ENCODE measurements around the gene DDX21. TPM values are rescaled to one million over a fixed set of nuclear protein-coding genes. Genes with fewer than 3 reads are reported as not detected.
"Not testable (repeated sequence)": the region's sequence is repeated elsewhere in the genome, so short reads cannot be mapped to it uniquely, and the experiment has no call there.

The DDX21 gene
- total RNA-seq = 10 to 100 TPM; 47.9 to 51.3 TPM
- 38.3 TPM for polyA plus RNA-seq (ENCODE audit: insufficient read depth, low read depth, low replicate concordance)
- long read RNA-seq, donor 1, full-length matches to known transcripts = 6 of 58 reads
- long read RNA-seq, donor 1, partial matches to known transcripts = 52 of 58 reads
- long read RNA-seq, donor 1, other reads (novel, unspliced or antisense) = 0 of 58 reads
- long read RNA-seq, donor 2, full-length matches to known transcripts = 2 of 44 reads
- long read RNA-seq, donor 2, partial matches to known transcripts = 42 of 44 reads
- long read RNA-seq, donor 2, other reads (novel, unspliced or antisense) = 0 of 44 reads

- intact Hi-C loops (cut with DNase I; ENCODE audit: low total_unique reads) = no loop called here
- TF ChIP-seq POLR2A (IDR thresholded peaks at IDR 0.05) (no peak), CTCF (IDR thresholded peaks at IDR 0.05) (peak; percentile 25 to 50 (median 45))
- H3K4me1 ChIP-seq = peaks cover 20% of the 10 kb centered on the region
- peak within 1 kb of the TSS; percentile 83 to 93 for H3K4me3 ChIP-seq
- DNase-seq = peak; percentile 95
- no peaks in the 10 kb centered on the region for H3K27me3 ChIP-seq
- H3K9me3 ChIP-seq = no peaks in the 10 kb centered on the region
- peak within 1 kb of the TSS; percentile 41 to 88 for H3K27ac ChIP-seq
- no peaks in the 10 kb centered on the region for H3K36me3 ChIP-seq (ENCODE audit: low read depth, missing control alignments)
- WGBS, 2 donors = 0 to 1% methylated on average over 22 to 53 of the region's 53 CpGs
Measured at GRCh38 chr10:68955832-68956532, at the start of gene DDX21. TSS of gene DDX21 (plus strand) at chr10:68956170. CDS start at chr10:68956226, 56 bp downstream.

DNA sequence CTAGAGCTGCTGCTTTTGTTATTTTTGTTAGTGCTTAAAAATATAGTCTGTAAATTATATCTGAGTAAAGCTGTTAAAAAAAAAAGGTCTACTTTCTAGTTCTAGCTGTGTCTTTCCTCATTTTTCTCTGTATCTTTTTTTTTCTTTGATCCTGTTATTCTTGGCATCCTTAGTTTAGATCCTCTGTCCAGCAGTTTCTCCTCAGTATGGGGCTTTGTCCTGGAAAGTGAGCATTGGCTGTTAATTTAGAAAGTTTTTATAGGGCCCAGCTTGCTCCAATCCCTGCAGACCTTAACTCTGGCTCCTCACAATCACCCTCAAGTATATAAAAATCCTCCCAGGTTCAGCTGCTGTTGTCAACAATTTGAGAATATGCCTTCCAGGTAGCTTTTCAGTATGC lies 31.4 kb upstream of the DDX21 start:
- TF ChIP-seq POLR2A (IDR thresholded peaks at IDR 0.05) (no peak), CTCF (IDR thresholded peaks at IDR 0.05) (no peak)
- Histone ChIP-seq H3K27ac (peak overlapping the region in 1 of 2 donors; percentile 65), H3K4me1 (peaks cover 5% of the 10 kb centered on the region), H3K9me3 (no peaks in the 10 kb centered on the region), H3K36me3 (ENCODE audit: low read depth, missing control alignments) (no peaks in the 10 kb centered on the region), H3K27me3 (no peaks in the 10 kb centered on the region), H3K4me3 (no peak overlapping the region)
- no peak for DNase-seq
- intact Hi-C loops (cut with DNase I; ENCODE audit: low total_unique reads) = no loop called here

GRCh38 chr10:68925489-68925888 lies 30.5 kb upstream of the DDX21 start:
- 94 to 95% methylated on average over 4 of the region's 4 CpGs for WGBS, 2 donors
- intact Hi-C loops (cut with DNase I; ENCODE audit: low total_unique reads) = no loop called here

GRCh38 chr10:68929157-68929556 lies 26.8 kb upstream of the DDX21 start:
- H3K36me3 ChIP-seq (ENCODE audit: low read depth, missing control alignments); H3K9me3 ChIP-seq; H3K27ac ChIP-seq; H3K27me3 ChIP-seq; DNase-seq; H3K4me3 ChIP-seq; intact Hi-C loops (cut with DNase I; ENCODE audit: low total_unique reads): not testable (repeated sequence)
- peaks cover 13% of the 10 kb centered on the region for H3K4me1 ChIP-seq
- 96 to 100% methylated on average over 2 of the region's 2 CpGs for WGBS, 2 donors

More at GRCh38 chr10:68925489-68925888, 30.5 kb upstream of the DDX21 start:
- Histone ChIP-seq H3K27me3 (no peaks in the 10 kb centered on the region), H3K9me3 (no peaks in the 10 kb centered on the region), H3K27ac (no peak overlapping the region), H3K4me1 (peaks cover 5% of the 10 kb centered on the region), H3K4me3 (no peak overlapping the region), H3K36me3 (ENCODE audit: low read depth, missing control alignments) (no peaks in the 10 kb centered on the region)
- no peak for DNase-seq
- TF ChIP-seq CTCF (IDR thresholded peaks at IDR 0.05) (no peak), POLR2A (IDR thresholded peaks at IDR 0.05) (no peak)

DNA sequence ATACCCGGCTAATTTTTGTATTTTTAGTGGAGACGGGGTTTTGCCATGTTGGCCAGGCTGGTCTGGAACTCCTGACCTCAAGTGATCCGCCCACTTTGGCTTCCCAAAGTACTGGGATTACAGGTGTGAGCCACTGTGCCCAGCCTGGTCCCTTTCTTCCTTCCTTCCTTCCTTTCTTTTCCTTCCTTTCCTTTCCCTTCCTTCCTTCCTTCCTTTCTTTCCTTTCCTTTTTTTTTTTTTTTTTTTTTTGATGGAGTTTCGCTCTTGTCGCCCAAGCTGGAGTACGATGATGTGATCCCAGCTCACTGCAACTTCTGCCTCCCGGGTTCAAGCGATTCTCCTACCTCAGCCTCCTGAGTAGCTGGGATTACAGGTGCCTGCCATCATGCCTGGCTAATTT lies 26.1 kb upstream of the DDX21 start:
- WGBS, 2 donors = 96 to 98% methylated on average over 7 to 8 of the region's 8 CpGs
- H3K9me3 ChIP-seq; H3K4me1 ChIP-seq; DNase-seq; H3K27me3 ChIP-seq; H3K4me3 ChIP-seq; H3K36me3 ChIP-seq (ENCODE audit: low read depth, missing control alignments); H3K27ac ChIP-seq; intact Hi-C loops (cut with DNase I; ENCODE audit: low total_unique reads): not testable (repeated sequence)

GRCh38 chr10:68932860-68933259 lies 23.1 kb upstream of the DDX21 start:
- H3K4me1 ChIP-seq; H3K36me3 ChIP-seq (ENCODE audit: low read depth, missing control alignments): not testable (repeated sequence)

More at GRCh38 chr10:68932860-68933259, 23.1 kb upstream of the DDX21 start:
- H3K27ac ChIP-seq = peak overlapping the region in 1 of 2 donors; percentile 69
- intact Hi-C loops (cut with DNase I; ENCODE audit: low total_unique reads); H3K4me3 ChIP-seq; H3K27me3 ChIP-seq; DNase-seq; H3K9me3 ChIP-seq: not testable (repeated sequence)
- WGBS, 2 donors = 71 to 75% methylated on average over 3 of the region's 3 CpGs

All from testis (tissue), 5 donors.